HepG2 (cell line): ENCODE measurements around the gene ABHD17A. TPM values are rescaled to one million over a fixed set of nuclear protein-coding genes. Genes with fewer than 3 reads are reported as not detected.

Source experiments
- AKAP8 ChIP-seq: sonication (generic); formaldehyde crosslinking; IDR thresholded peaks from 2 replicates; pipeline ENCODE4 v1.5.1; 2020; ENCODE audit warnings: mild to moderate bottlenecking, missing genetic modification reagents
- ATM ChIP-seq: fragments of 450-650 bp; IDR thresholded peaks from 2 replicates; pipeline ENCODE4 v1.7.1; 2017; ENCODE audit warnings: mild to moderate bottlenecking, borderline replicate concordance
- CHCHD3 ChIP-seq: sonication (generic); formaldehyde crosslinking; IDR thresholded peaks from 2 replicates; pipeline ENCODE4 v1.8.0; 2022; ENCODE audit warnings: mild to moderate bottlenecking, missing genetic modification reagents, moderate library complexity
- FOXO1 ChIP-seq: sonication (generic); formaldehyde crosslinking; IDR thresholded peaks from 2 replicates; pipeline ENCODE4 v1.4.0; 2020; ENCODE audit warnings: missing genetic modification reagents
- HNF4A ChIP-seq: sonication (generic); formaldehyde crosslinking; IDR thresholded peaks from 2 replicates; pipeline ENCODE4 v1.4.0; 2020; ENCODE audit warnings: missing genetic modification reagents
- JUN ChIP-seq: sonication (generic); formaldehyde crosslinking; IDR thresholded peaks from 2 replicates; pipeline ENCODE4 v1.4.0; 2020; ENCODE audit warnings: mild to moderate bottlenecking, missing genetic modification reagents
- KMT2A ChIP-seq: sonication (generic); formaldehyde crosslinking; IDR thresholded peaks from 2 replicates; pipeline ENCODE4 v1.4.0; 2020; ENCODE audit warnings: missing genetic modification reagents
- REPIN1 ChIP-seq: sonication (generic); formaldehyde crosslinking; IDR thresholded peaks from 2 replicates; pipeline ENCODE4 v1.8.0; 2022; ENCODE audit warnings: missing genetic modification reagents, low read depth, mild to moderate bottlenecking, borderline replicate concordance
- ZFAT ChIP-seq: sonication (generic); formaldehyde crosslinking; conservative IDR thresholded peaks from 2 replicates; pipeline ENCODE4 v1.8.1; 2023; ENCODE audit warnings: missing genetic modification reagents, inconsistent platforms
- ZKSCAN8 ChIP-seq: IDR thresholded peaks from 2 replicates; pipeline ENCODE4 v1.6.1; 2016; ENCODE audit warnings: borderline replicate concordance, missing genetic modification reagents, missing compliant biosample characterization
- ZNF207 ChIP-seq: fragments of 450-650 bp; IDR thresholded peaks from 2 replicates; pipeline ENCODE4 v1.6.1; 2016; ENCODE audit warnings: antibody characterized with exemption, borderline replicate concordance
- ZNF296 ChIP-seq: sonication (generic); formaldehyde crosslinking; conservative IDR thresholded peaks from 2 replicates; pipeline ENCODE4 v1.5.0; 2020; ENCODE audit warnings: mild to moderate bottlenecking, missing genetic modification reagents
- ZSCAN20 ChIP-seq: sonication (generic); formaldehyde crosslinking; IDR thresholded peaks from 2 replicates; pipeline ENCODE4 v1.4.0; 2020; ENCODE audit warnings: missing genetic modification reagents, mild to moderate bottlenecking, borderline replicate concordance
- ZZZ3 ChIP-seq: sonication (generic); formaldehyde crosslinking; IDR thresholded peaks from 2 replicates; pipeline ENCODE4 v1.4.0; 2020; ENCODE audit warnings: missing genetic modification reagents, mild to moderate bottlenecking, borderline replicate concordance
- polyA plus RNA-seq, 8 experiments: library from polyadenylated mRNA; depleted of rRNA in 3 of 8; stranded (reverse) in 7 of 8; unstranded in 1 of 8; fragments of >200 nt; fragmentation: Illumina TruSeq in 4 of 8; extraction: Trizol in 4 of 8; gene quantifications; 2 replicates each; pipeline versions ENCODE4 v1.2.1 to v1.2.3, GENCODE V29; 2011 to 2016; ENCODE audit warnings: low read depth in 4 of 8, missing spikeins in 1 of 8, mixed read lengths in 1 of 8; ENCODE audit not compliant: insufficient read depth in 1 of 8
- total RNA-seq, 5 experiments: library from RNA; depleted of rRNA; stranded (reverse); fragments of >200 nt; fragmentation: Illumina TruSeq; extraction: Trizol; gene quantifications; 2 replicates each; pipeline ENCODE4 v1.2.3, GENCODE V29; 2016; ENCODE audit warnings: low read depth in 1 of 5
- TF ChIP-seq, protein P1 (sequence below): sonication (generic); formaldehyde crosslinking; IDR thresholded peaks from 2 replicates; pipeline ENCODE4 v1.4.0; 2020; ENCODE audit warnings: missing genetic modification reagents
- TF ChIP-seq, protein P2 (sequence below): sonication (generic); formaldehyde crosslinking; IDR thresholded peaks from 2 replicates; pipeline ENCODE4 v1.8.1; 2023; ENCODE audit warnings: mild to moderate bottlenecking, missing genetic modification reagents
- TF ChIP-seq, protein P3 (sequence below): sonication (generic); formaldehyde crosslinking; IDR thresholded peaks from 2 replicates; pipeline ENCODE4 v1.4.0; 2020; ENCODE audit warnings: missing genetic modification reagents; ENCODE audit errors: not compliant biosample characterization
- TF ChIP-seq, protein P4 (sequence below): sonication (generic); formaldehyde crosslinking; IDR thresholded peaks from 2 replicates; pipeline ENCODE4; 2020; ENCODE audit warnings: missing genetic modification reagents, mild to moderate bottlenecking, borderline replicate concordance

Gene ABHD17A
- total and polyA plus RNA-seq, 2 of the 13 experiments (the other 11 are each of a cell fraction or from before 2014, with no cell fraction given): 27.7 to 40.8 TPM

DNA sequence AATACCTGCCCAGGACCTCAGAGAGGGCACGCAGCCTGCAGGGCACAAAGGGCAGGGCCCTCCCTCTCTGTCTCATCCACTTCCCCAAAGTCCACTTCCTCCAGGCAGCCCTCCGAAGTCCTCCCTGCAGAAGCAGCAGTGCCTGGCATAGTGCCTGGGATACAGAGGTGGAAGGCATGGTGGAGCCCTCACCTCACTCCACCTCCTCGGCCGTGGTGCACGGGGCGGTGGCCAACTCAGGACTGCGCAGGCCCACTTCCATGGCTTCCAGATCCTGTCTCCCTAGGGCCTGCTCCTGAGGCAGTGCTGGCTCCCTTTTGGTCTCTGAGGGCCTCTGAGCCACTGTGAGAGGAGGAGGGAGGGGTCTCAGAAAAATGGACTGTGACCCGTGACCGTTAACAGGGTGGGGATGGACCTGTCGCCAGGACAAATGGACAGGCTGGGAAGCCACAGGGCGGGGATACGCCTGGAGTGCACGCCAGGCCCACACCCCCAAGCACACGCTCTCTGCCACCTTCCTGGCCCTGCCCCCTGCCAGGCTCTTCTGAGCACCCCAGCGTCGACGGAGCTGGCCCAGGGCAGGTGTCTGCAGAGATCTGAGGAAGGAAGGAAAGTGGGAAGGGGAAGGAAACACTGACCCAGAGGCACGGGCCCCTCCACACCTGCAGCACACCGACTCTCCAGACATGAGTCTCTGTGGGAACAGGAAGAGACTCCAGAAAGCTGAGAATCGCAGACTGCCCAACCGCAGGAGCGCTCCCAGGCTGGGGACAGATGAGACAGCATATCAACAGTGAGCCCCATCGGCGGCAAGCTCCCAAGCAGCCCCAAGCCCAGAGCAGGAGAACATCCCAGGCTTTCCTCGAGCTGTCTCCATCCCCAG is 45.4 kb downstream of the ABHD17A start (continued):
- TF ChIP-seq HNF4A (CRISPR knock-in tag) (peak; percentile 77), ZNF296 (CRISPR knock-in tag) (0 out of 2 replicates have a peak, but pooled peaks have one; percentile 26), CHCHD3 (CRISPR knock-in tag) (no peak), ZFAT (CRISPR knock-in tag) (no peak), AKAP8 (CRISPR knock-in tag) (peak; percentile 45; the same call in 1 of the 2 replicates), ZNF207 (no peak), ZKSCAN8 (CRISPR knock-in tag) (no peak), JUN (CRISPR knock-in tag) (no peak), FOXO1 (no peak), ATM (no peak), KMT2A (no peak; the same call in 1 of the 2 replicates), ZSCAN20 (no peak), REPIN1 (CRISPR knock-in tag) (0 out of 2 replicates have a peak, but pooled peaks have one; percentile 30), ZZZ3 (CRISPR knock-in tag) (no peak)
- TF ChIP-seq, protein P1, sequence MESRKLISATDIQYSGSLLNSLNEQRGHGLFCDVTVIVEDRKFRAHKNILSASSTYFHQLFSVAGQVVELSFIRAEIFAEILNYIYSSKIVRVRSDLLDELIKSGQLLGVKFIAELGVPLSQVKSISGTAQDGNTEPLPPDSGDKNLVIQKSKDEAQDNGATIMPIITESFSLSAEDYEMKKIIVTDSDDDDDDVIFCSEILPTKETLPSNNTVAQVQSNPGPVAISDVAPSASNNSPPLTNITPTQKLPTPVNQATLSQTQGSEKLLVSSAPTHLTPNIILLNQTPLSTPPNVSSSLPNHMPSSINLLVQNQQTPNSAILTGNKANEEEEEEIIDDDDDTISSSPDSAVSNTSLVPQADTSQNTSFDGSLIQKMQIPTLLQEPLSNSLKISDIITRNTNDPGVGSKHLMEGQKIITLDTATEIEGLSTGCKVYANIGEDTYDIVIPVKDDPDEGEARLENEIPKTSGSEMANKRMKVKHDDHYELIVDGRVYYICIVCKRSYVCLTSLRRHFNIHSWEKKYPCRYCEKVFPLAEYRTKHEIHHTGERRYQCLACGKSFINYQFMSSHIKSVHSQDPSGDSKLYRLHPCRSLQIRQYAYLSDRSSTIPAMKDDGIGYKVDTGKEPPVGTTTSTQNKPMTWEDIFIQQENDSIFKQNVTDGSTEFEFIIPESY: no peak
- TF ChIP-seq, protein P2, sequence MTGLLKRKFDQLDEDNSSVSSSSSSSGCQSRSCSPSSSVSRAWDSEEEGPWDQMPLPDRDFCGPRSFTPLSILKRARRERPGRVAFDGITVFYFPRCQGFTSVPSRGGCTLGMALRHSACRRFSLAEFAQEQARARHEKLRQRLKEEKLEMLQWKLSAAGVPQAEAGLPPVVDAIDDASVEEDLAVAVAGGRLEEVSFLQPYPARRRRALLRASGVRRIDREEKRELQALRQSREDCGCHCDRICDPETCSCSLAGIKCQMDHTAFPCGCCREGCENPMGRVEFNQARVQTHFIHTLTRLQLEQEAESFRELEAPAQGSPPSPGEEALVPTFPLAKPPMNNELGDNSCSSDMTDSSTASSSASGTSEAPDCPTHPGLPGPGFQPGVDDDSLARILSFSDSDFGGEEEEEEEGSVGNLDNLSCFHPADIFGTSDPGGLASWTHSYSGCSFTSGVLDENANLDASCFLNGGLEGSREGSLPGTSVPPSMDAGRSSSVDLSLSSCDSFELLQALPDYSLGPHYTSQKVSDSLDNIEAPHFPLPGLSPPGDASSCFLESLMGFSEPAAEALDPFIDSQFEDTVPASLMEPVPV (CRISPR knock-in tag): 0 out of 2 replicates have a peak, but pooled peaks have one; percentile 61
- TF ChIP-seq, protein P3, sequence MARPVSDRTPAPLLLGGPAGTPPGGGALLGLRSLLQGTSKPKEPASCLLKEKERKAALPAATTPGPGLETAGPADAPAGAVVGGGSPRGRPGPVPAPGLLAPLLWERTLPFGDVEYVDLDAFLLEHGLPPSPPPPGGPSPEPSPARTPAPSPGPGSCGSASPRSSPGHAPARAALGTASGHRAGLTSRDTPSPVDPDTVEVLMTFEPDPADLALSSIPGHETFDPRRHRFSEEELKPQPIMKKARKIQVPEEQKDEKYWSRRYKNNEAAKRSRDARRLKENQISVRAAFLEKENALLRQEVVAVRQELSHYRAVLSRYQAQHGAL: no peak
- TF ChIP-seq, protein P4, sequence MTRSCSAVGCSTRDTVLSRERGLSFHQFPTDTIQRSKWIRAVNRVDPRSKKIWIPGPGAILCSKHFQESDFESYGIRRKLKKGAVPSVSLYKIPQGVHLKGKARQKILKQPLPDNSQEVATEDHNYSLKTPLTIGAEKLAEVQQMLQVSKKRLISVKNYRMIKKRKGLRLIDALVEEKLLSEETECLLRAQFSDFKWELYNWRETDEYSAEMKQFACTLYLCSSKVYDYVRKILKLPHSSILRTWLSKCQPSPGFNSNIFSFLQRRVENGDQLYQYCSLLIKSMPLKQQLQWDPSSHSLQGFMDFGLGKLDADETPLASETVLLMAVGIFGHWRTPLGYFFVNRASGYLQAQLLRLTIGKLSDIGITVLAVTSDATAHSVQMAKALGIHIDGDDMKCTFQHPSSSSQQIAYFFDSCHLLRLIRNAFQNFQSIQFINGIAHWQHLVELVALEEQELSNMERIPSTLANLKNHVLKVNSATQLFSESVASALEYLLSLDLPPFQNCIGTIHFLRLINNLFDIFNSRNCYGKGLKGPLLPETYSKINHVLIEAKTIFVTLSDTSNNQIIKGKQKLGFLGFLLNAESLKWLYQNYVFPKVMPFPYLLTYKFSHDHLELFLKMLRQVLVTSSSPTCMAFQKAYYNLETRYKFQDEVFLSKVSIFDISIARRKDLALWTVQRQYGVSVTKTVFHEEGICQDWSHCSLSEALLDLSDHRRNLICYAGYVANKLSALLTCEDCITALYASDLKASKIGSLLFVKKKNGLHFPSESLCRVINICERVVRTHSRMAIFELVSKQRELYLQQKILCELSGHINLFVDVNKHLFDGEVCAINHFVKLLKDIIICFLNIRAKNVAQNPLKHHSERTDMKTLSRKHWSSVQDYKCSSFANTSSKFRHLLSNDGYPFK: no peak; the same call in 1 of the 2 replicates
